GM18907 (cell line): ENCODE results near the gene SAPCD1.

ENCODE experiments used
- ATAC-seq: cut with Tn5 transposase; IDR thresholded peaks from one replicate; pipeline ENCODE4 v1.9.1; 2021; ENCODE audit warnings: mild to moderate bottlenecking, moderate library complexity; ENCODE audit not compliant: unreplicated experiment

Gene SAPCD1

GRCh38 chr6:31728767-31729514 lies 33.5 kb upstream of the SAPCD1 start, which contains the start of gene DDAH2:
DDAH2 (minus strand) TSS chr6:31729299; CDS start chr6:31729161, 138 bp downstream.
- ATAC-seq: no peak

GRCh38 chr6:31729515-31729978 lies 32.9 kb upstream of the SAPCD1 start:
- ATAC-seq: peak; percentile 54

DNA sequence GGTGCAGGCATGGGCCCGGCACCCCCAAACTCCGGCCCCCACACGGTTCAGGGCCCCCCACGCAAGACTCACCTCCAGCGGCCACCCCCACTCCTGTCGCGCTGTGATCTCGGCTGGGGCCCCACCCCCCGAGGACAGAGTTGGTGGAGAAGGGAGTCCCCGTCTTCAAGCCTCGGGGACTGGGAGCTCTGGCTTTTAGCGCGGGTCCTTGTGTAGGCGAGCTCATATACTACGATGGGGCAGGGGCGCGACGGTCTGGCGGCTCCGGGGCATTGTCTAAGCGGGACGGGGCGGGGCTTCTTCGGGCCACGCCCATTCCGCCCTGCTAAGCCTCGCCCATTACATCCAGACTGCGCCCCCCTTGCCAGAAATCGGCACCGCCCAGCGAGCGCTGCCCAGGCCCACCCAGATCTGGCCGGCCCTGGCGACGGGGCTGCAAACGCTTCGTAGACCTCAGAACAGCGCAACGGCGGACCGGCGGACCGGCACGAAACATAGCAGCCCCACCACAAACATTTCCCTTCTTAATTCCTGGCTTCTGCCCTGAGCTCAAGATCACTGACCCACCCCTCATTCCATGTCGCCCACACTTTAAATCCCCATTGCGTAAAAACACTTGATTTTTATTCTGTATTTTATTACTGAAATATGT lies 32.4 kb upstream of the SAPCD1 start:
- peak; percentile 24 for ATAC-seq

GRCh38 chr6:31730631-31731086 lies 31.8 kb upstream of the SAPCD1 start:
- ATAC-seq: no peak

- no peak for ATAC-seq
These were observed 30.4 kb upstream of the SAPCD1 start for GRCh38 chr6:31732029-31732428.

DNA sequence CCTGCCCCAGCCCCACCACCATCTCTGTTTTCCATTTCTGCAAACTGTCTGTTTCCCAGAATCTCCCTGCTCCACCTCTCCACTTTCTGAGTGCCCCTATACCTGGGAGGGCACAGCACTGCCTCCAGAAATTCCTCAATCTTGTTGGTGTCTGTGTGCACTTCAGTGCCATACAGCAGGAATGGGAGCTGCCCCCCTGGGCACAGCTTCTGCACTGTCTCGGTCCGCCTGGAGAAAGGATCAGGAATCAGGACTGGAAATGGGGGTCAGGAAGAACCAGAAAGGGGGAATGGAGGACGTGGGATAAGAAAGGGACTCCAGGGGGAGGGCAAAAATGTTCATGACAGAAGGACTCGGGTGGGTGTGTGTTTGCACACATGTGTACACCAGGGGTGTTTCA lies 28.7 kb upstream of the SAPCD1 start:
- ATAC-seq: no peak

DNA sequence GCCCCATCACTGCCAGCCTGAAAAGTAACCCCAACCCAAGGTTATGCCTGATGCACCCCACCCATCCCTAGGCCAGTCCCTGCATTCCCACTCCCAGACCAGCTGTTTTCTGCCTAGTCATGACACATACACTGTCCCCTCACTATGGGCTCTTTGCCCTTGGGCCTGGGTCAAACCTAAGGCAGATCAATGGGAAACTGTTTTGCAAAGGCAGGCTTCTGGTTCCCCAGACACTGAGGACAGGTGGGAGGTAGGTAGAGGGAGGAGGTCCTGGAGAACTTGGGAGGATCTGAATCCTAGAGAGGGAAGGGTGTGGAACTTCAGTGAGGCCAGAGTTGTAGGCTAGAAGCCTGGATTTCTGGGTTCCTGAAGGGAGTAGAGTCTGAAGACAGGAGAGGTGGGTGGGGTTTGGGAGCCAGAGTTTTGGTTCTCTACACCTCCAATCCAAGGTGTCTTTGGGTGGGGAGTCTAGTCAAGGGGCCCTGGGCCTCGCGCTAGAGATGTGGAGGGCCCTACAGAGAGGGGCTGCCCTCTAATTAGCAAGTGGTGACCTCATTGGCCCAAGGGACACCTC lies 28.1 kb upstream of the SAPCD1 start:
- no peak for ATAC-seq

GRCh38 chr6:31734821-31735406 lies 27.5 kb upstream of the SAPCD1 start:
- ATAC-seq: peak; percentile 30

- no peak for ATAC-seq
These were observed 26.3 kb upstream of the SAPCD1 start, which contains the start of gene CLIC1 for GRCh38 chr6:31736021-31736767. CLIC1 (minus strand) TSS chr6:31736530; CDS start chr6:31736300, 230 bp downstream.

GRCh38 chr6:31736768-31737314 lies 25.6 kb upstream of the SAPCD1 start:
- no peak for ATAC-seq

- ATAC-seq: no peak
These were observed 25.0 kb upstream of the SAPCD1 start for GRCh38 chr6:31737315-31737990.

GRCh38 chr6:31737991-31738979 lies 24.2 kb upstream of the SAPCD1 start:
- ATAC-seq: no peak

GRCh38 chr6:31739639-31740396 lies 22.6 kb upstream of the SAPCD1 start, which contains the start of gene MSH5:
MSH5 (plus strand) TSS chr6:31740005; CDS start chr6:31740467, 462 bp downstream.
- ATAC-seq: peak; percentile 69

DNA sequence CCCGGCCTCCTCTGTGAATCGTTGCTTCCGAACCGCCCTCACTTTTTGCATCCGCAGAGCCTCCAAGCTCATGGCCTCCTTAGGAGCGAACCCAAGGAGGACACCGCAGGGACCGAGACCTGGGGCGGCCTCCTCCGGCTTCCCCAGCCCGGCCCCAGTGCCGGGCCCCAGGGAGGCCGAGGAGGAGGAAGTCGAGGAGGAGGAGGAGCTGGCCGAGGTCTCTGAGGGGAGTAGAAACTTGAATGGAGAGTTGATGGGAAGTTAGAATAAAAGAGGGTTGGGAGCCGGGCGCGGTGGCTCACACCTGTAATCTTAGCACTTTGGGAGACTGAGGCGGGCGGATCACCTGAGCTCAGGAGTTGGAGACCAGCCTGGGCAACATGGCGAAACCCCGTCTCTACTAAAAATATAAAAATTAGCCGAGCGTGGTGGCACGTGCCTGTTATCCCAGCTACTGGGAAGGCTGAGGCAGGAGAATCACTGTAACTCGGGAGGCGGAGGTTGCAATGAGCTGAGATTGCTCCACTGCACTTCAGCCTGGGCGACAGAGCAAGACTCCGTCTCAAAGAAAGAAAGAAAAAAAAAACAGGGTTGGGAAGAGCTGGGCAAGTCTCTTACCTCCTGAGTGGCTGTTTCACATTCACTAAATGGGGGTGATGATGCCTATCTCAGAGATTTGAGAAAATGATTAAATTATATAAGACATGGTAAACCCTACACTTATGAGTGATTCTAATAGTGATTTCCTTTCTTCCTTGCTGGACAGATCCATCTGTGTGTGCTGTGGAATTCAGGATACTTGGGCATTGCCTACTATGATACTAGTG lies 21.8 kb upstream of the SAPCD1 start:
- ATAC-seq: no peak

DNA sequence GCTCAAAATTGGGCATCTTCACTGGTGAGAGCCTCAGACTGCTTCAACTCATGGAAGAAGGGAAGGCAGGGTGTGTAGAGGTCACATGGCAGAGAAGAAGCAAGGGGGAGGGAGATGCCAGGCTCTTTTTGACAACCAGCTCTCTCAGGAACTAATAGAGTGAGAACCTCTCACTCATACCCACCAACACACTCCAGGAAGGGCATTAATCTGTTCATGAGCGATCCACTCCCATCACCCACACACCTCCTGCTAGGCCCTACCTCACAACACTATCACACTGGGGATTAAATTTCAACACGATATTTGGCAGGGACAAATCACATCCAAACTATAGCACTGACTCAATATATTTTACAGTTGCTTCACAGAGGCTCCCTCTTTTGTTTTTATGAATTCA lies 20.6 kb upstream of the SAPCD1 start:
- no peak for ATAC-seq

DNA sequence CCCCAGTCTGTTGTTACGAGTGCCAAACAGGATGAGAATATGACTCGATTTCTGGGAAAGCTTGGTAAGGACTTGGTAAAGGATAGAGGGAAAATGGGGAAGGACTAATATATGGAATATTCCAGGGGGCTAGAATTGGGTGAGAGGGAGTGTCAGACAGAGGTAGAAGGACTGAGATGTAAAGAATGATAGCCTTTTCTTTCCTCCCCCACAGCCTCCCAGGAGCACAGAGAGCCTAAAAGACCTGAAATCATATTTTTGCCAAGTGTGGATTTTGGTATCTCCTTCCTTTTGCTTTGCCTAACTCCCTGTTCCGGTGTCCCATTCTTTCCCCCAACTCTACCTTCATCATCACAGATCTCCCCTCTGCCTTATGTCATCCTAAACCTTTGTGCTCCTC lies 19.6 kb upstream of the SAPCD1 start:
- no peak for ATAC-seq

- no peak for ATAC-seq
These were observed 18.0 kb upstream of the SAPCD1 start for GRCh38 chr6:31744422-31744821.
